ENCODE results near the gene MAP3K13. TPM values are rescaled to one million over a fixed set of nuclear protein-coding genes. Genes with fewer than 3 reads are reported as not detected.
"Not testable (repeated sequence)": the region's sequence is repeated elsewhere in the genome, so short reads cannot be mapped to it uniquely, and the experiment has no call there.

Gene MAP3K13
- total RNA-seq, 1 experiment from 2014 or later = 10.6 TPM

GRCh38 chr3:185416513-185416912 is 53.6 kb downstream of the MAP3K13 start:
- Histone ChIP-seq H3K4me1 (ENCODE audit: insufficient read depth, low read length) (no peaks in the 10 kb centered on the region), H3K4ac (ENCODE audit: low read depth, low read length) (no peak overlapping the region), H2BK20ac (ENCODE audit: low read depth, low read length, poor library complexity, severe bottlenecking) (no peak overlapping the region), H2AFZ (ENCODE audit: low read length) (no peak overlapping the region), H3K23ac (ENCODE audit: insufficient read length, low read depth, low read length) (no peak overlapping the region), H3K9me3 (ENCODE audit: control insufficient read depth, low read depth, low read length) (no peaks in the 10 kb centered on the region), H3K79me1 (ENCODE audit: insufficient read depth, low read depth, low read length, poor library complexity, severe bottlenecking) (no peaks in the 10 kb centered on the region), H3K14ac (ENCODE audit: insufficient read depth, low read length) (no peak overlapping the region), H3K9ac (ENCODE audit: extremely low read depth, insufficient read length, low read length) (no peak overlapping the region), H3K18ac (ENCODE audit: insufficient read length, low read depth, low read length) (no peak overlapping the region), H3K23me2 (ENCODE audit: insufficient read length, low read depth, low read length, poor library complexity, severe bottlenecking) (no peaks in the 10 kb centered on the region), H4K5ac (ENCODE audit: insufficient read length, low read depth, low read length) (no peak overlapping the region), H2AK5ac (ENCODE audit: insufficient read length, low read length) (no peak overlapping the region), H3K4me2 (ENCODE audit: insufficient read depth, insufficient read length, low read length) (no peak overlapping the region), H2BK120ac (ENCODE audit: low read depth, low read length, poor library complexity, severe bottlenecking) (no peak overlapping the region), H3K27ac (ENCODE audit: insufficient read length, low read depth, low read length) (no peak overlapping the region), H3T11ph (ENCODE audit: low read length) (no peak overlapping the region), H2BK5ac (ENCODE audit: insufficient read length, low read length) (no peak overlapping the region), H3K79me2 (ENCODE audit: insufficient read depth, low read length) (no peaks in the 10 kb centered on the region), H4K91ac (ENCODE audit: insufficient read length, low read depth, low read length) (no peak overlapping the region), H2BK12ac (ENCODE audit: insufficient read length, low read depth, low read length) (no peak overlapping the region), H4K20me1 (ENCODE audit: control insufficient read depth, insufficient read depth, insufficient read length) (no peaks in the 10 kb centered on the region), H4K8ac (replicated peaks; ENCODE audit: insufficient read length, low read depth, low read length) (no peak overlapping the region), H3K27me3 (ENCODE audit: insufficient read depth, low read length) (no peaks in the 10 kb centered on the region), H2BK15ac (ENCODE audit: low read depth, low read length) (no peak overlapping the region), H3K56ac (ENCODE audit: insufficient read length, low read depth, low read length) (no peak overlapping the region)
- H3K36me3 Mint-ChIP-seq (ENCODE audit: insufficient read depth in 1 of 3, low read depth in 3 of 3) = no peaks in the 10 kb centered on the region
- H3K4me3 Mint-ChIP-seq = no peak overlapping the region
- H3K27ac Mint-ChIP-seq = no peak overlapping the region
- no peak for DNase-seq
- H3K9me3 Mint-ChIP-seq = no peaks in the 10 kb centered on the region
- no peaks in the 10 kb centered on the region for H3K27me3 Mint-ChIP-seq (ENCODE audit: low read depth)
- no CpG with 5 or more reads among the region's 2 CpGs for WGBS (ENCODE audit: extremely low coverage, insufficient read length, low lambda C conversion rate)
- TF ChIP-seq, protein P1, sequence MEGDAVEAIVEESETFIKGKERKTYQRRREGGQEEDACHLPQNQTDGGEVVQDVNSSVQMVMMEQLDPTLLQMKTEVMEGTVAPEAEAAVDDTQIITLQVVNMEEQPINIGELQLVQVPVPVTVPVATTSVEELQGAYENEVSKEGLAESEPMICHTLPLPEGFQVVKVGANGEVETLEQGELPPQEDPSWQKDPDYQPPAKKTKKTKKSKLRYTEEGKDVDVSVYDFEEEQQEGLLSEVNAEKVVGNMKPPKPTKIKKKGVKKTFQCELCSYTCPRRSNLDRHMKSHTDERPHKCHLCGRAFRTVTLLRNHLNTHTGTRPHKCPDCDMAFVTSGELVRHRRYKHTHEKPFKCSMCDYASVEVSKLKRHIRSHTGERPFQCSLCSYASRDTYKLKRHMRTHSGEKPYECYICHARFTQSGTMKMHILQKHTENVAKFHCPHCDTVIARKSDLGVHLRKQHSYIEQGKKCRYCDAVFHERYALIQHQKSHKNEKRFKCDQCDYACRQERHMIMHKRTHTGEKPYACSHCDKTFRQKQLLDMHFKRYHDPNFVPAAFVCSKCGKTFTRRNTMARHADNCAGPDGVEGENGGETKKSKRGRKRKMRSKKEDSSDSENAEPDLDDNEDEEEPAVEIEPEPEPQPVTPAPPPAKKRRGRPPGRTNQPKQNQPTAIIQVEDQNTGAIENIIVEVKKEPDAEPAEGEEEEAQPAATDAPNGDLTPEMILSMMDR (conservative IDR thresholded peaks at IDR 0.05) = no peak
- no peaks in the 10 kb centered on the region for H3K4me1 Mint-ChIP-seq

- H3K27me3 Mint-ChIP-seq (ENCODE audit: low read depth); H3K79me2 ChIP-seq (ENCODE audit: insufficient read depth, low read length); H4K20me1 ChIP-seq (ENCODE audit: control insufficient read depth, insufficient read depth, insufficient read length); H2BK20ac ChIP-seq (ENCODE audit: low read depth, low read length, poor library complexity, severe bottlenecking); H3K27me3 ChIP-seq (ENCODE audit: insufficient read depth, low read length); H3K14ac ChIP-seq (ENCODE audit: insufficient read depth, low read length); H3K56ac ChIP-seq (ENCODE audit: insufficient read length, low read depth, low read length); H4K5ac ChIP-seq (ENCODE audit: insufficient read length, low read depth, low read length); H3K27ac ChIP-seq (ENCODE audit: insufficient read length, low read depth, low read length); H3K4me1 Mint-ChIP-seq; H3K4ac ChIP-seq (ENCODE audit: low read depth, low read length); H2BK5ac ChIP-seq (ENCODE audit: insufficient read length, low read length); H3K9ac ChIP-seq (ENCODE audit: extremely low read depth, insufficient read length, low read length); H3K36me3 Mint-ChIP-seq (ENCODE audit: insufficient read depth in 1 of 3, low read depth in 3 of 3); H2AK5ac ChIP-seq (ENCODE audit: insufficient read length, low read length); DNase-seq; H3K4me1 ChIP-seq (ENCODE audit: insufficient read depth, low read length); H4K8ac ChIP-seq (replicated peaks; ENCODE audit: insufficient read length, low read depth, low read length); H4K91ac ChIP-seq (ENCODE audit: insufficient read length, low read depth, low read length); H2AFZ ChIP-seq (ENCODE audit: low read length); H2BK12ac ChIP-seq (ENCODE audit: insufficient read length, low read depth, low read length); H3K9me3 Mint-ChIP-seq; H2BK15ac ChIP-seq (ENCODE audit: low read depth, low read length); H3K9me3 ChIP-seq (ENCODE audit: control insufficient read depth, low read depth, low read length); H2BK120ac ChIP-seq (ENCODE audit: low read depth, low read length, poor library complexity, severe bottlenecking); H3K4me3 Mint-ChIP-seq; H3T11ph ChIP-seq (ENCODE audit: low read length); H3K27ac Mint-ChIP-seq; H3K18ac ChIP-seq (ENCODE audit: insufficient read length, low read depth, low read length); H3K4me2 ChIP-seq (ENCODE audit: insufficient read depth, insufficient read length, low read length); H3K23me2 ChIP-seq (ENCODE audit: insufficient read length, low read depth, low read length, poor library complexity, severe bottlenecking); H3K79me1 ChIP-seq (ENCODE audit: insufficient read depth, low read depth, low read length, poor library complexity, severe bottlenecking); H3K23ac ChIP-seq (ENCODE audit: insufficient read length, low read depth, low read length): not testable (repeated sequence)
- WGBS (ENCODE audit: extremely low coverage, insufficient read length, low lambda C conversion rate) = no CpG with 5 or more reads among the region's 11 CpGs
Observed at GRCh38 chr3:185418561-185418977, 55.6 kb downstream of the MAP3K13 start.

Data from H9 (cell line).